Measurements from ENCODE around the gene IDH2.

The IDH2 gene

GRCh38 chr15:90101130-90101968 lies 919 bp downstream of the IDH2 start (continued):
- no peak for TF ChIP-seq ZBTB6 (tag by site-specific recombination; IDR thresholded peaks at IDR 0.05)
- TF ChIP-seq HOXC10 (CRISPR knock-in tag; IDR thresholded peaks at IDR 0.05) = no peak
- TF ChIP-seq ZXDB (tag by site-specific recombination; IDR thresholded peaks at IDR 0.05) = no peak
- TF ChIP-seq PRDM6 (tag by site-specific recombination; IDR thresholded peaks at IDR 0.05) = no peak
- peak; percentile 35; the same call in 1 of the 2 replicates for TF ChIP-seq ZNF692 (tag by site-specific recombination; IDR thresholded peaks at IDR 0.05)
- no peak for TF ChIP-seq ZNF830 (tag by site-specific recombination; IDR thresholded peaks at IDR 0.05; ENCODE audit: low read depth)
- no peak for TF ChIP-seq ZNF677 (tag by site-specific recombination; IDR thresholded peaks at IDR 0.05)
- TF ChIP-seq ZNF48 (tag by site-specific recombination; IDR thresholded peaks at IDR 0.05) = no peak
- no peak for TF ChIP-seq ZNF114 (tag by site-specific recombination; IDR thresholded peaks at IDR 0.05)
- peak; percentile 58; the same call in 1 of the 2 replicates for TF ChIP-seq ZBTB48 (tag by site-specific recombination; IDR thresholded peaks at IDR 0.05)
- no peak for TF ChIP-seq ZNF366 (tag by site-specific recombination; conservative IDR thresholded peaks at IDR 0.05)

- H3K4me1 ChIP-seq (ENCODE audit: control insufficient read depth, insufficient read depth, low read length) = peaks cover 8% of the 10 kb centered on the region
- no peak overlapping the region for H3K27ac ChIP-seq (ENCODE audit: extremely low read depth, low read depth, low read length)
- no peaks in the 10 kb centered on the region for H3K36me3 ChIP-seq (ENCODE audit: control insufficient read depth in 2 of 2, insufficient read depth in 1 of 2, low read length in 2 of 2)
- CTCF ChIA-PET = interaction anchor here (0.6 to 2.3 kb wide), 4 partner anchors 11 to 224 kb away, joined by 3 to 23 read pairs (median 6); no protein-coding TSS in a partner anchor
- TF ChIP-seq PRDM10 (tag by site-specific recombination; IDR thresholded peaks at IDR 0.05) (peak; percentile 33; the same call in 1 of the 2 replicates), ZNF600 (tag by site-specific recombination; IDR thresholded peaks at IDR 0.05) (0 out of 2 replicates have a peak, but pooled peaks have one; percentile 37), SETDB1 (IDR thresholded peaks at IDR 0.05; ENCODE audit: insufficient read length, low read length) (no peak)
- no peaks in the 10 kb centered on the region for H3K9me3 ChIP-seq (ENCODE audit: control insufficient read depth, insufficient read depth, low read depth, low read length)
- H3K4me3 ChIP-seq (ENCODE audit: low read depth, low read length) = no peak overlapping the region
- POLR2A ChIA-PET = interaction anchor here (1.1 kb wide), 1 partner anchor 9 kb away, joined by 3 read pairs; no protein-coding TSS in a partner anchor
Observed at GRCh38 chr15:90099868-90100831, 2.1 kb downstream of the IDH2 start.
